HL-60 (cell line): ENCODE data around the gene SNAPC3.

Experiments used
- CTCF ChIP-seq: IDR thresholded peaks from one replicate; pipeline ENCODE4 v1.5.1; 2011; ENCODE audit warnings: low read length, control low read depth, inconsistent platforms; ENCODE audit not compliant: insufficient read depth
- GABPA ChIP-seq: IDR thresholded peaks from 2 replicates; pipeline ENCODE4 v1.6.1; 2012; ENCODE audit warnings: low read depth
- POLR2AphosphoS5 ChIP-seq: IDR thresholded peaks from 2 replicates; pipeline ENCODE4 v1.6.1; 2012; ENCODE audit warnings: low read depth
- REST ChIP-seq: IDR thresholded peaks from 2 replicates; pipeline ENCODE4 v1.6.1; 2012; ENCODE audit warnings: low read depth; ENCODE audit not compliant: insufficient replicate concordance

DNA sequence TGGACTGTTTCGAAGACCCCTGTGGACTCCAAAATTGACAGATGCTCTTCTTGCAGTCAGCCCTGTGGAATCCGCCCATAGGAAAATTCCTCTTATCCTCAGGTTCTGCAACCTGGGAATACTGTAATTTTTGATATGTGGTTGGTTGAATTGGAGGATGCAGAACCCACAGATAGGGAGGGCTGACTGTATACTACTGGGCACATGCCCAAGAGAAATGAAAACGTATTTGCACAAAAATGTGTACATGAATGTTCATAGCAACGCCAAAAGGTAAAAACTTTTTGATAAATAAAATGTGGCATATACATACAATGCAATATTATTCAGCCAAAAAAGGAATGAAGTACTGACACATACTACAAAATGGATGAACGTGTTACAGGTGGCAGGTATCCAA is 1.9 kb upstream of the SNAPC3 start:
- no peak for TF ChIP-seq CTCF
- no peak for TF ChIP-seq POLR2AphosphoS5
- TF ChIP-seq GABPA: no peak
- no peak for TF ChIP-seq REST
